Liver (tissue), 9 donors: ENCODE measurements around the gene DHRS9. TPM values are rescaled to one million over a fixed set of nuclear protein-coding genes. Genes with fewer than 3 reads are reported as not detected.

Experiments
- DNase-seq: peaks from one replicate; pipeline ENCODE4 v3.0.0-alpha.2; 2017; ENCODE audit warnings: low spot score
- H3K27ac ChIP-seq, 2 donors: one replicate each; pipeline ENCODE4 v1.7.0; 2013; ENCODE audit warnings: inconsistent platforms in 2 of 2, low read length in 2 of 2, control low read depth in 1 of 2, low read depth in 1 of 2, mild to moderate bottlenecking in 1 of 2
- H3K27me3 ChIP-seq, 4 donors: one replicate each; pipeline versions ENCODE4 v1.6.1 to v1.7.0; 2013; ENCODE audit warnings: low read length in 3 of 4, inconsistent platforms in 1 of 4, mild to moderate bottlenecking in 1 of 4, moderate library complexity in 1 of 4; ENCODE audit not compliant: control insufficient read depth in 4 of 4, insufficient read depth in 4 of 4
- H3K36me3 ChIP-seq, 4 donors: one replicate each; pipeline versions ENCODE4 v1.6.1 to v1.7.0; 2013; ENCODE audit warnings: low read length in 3 of 4, mild to moderate bottlenecking in 3 of 4, low read depth in 1 of 4, moderate library complexity in 1 of 4; ENCODE audit not compliant: control insufficient read depth in 4 of 4, insufficient read depth in 3 of 4
- H3K4me1 ChIP-seq, 4 donors: one replicate each; pipeline versions ENCODE4 v1.6.1 to v1.7.0; 2013; ENCODE audit warnings: low read length in 3 of 4, mild to moderate bottlenecking in 3 of 4, moderate library complexity in 1 of 4; ENCODE audit not compliant: control insufficient read depth in 4 of 4, insufficient read depth in 4 of 4
- H3K4me3 ChIP-seq, 3 donors: one replicate each; pipeline versions ENCODE4 v1.6.1 to v1.7.0; 2013; ENCODE audit warnings: low read length in 3 of 3, control low read depth in 1 of 3, low read depth in 1 of 3, mild to moderate bottlenecking in 1 of 3
- H3K9ac ChIP-seq, 2 donors: one replicate each; pipeline ENCODE4 v1.7.0; 2013; ENCODE audit warnings: low read length in 2 of 2, mild to moderate bottlenecking in 2 of 2, moderate library complexity in 2 of 2, control low read depth in 1 of 2, low read depth in 1 of 2
- H3K9me3 ChIP-seq, 4 donors: one replicate each; pipeline versions ENCODE4 v1.6.1 to v1.7.0; 2013; ENCODE audit warnings: low read length in 3 of 4; ENCODE audit not compliant: control insufficient read depth in 4 of 4
- CTCF ChIP-seq: fragments of 150-350 bp; IDR thresholded peaks from 2 replicates; pipeline ENCODE4 v1.5.1; 2017; ENCODE audit warnings: improper control_type of control experiment, low read depth, low read length; ENCODE audit not compliant: missing input control
- EGR1 ChIP-seq, 2 donors: IDR thresholded peaks; 2 replicates each; pipeline ENCODE4 v1.6.1; 2016 to 2018; ENCODE audit warnings: antibody characterized with exemption in 2 of 2, low read depth in 2 of 2
- FOXA1 ChIP-seq: IDR thresholded peaks from 2 replicates; pipeline ENCODE4 v1.6.1; 2016; ENCODE audit warnings: antibody characterized with exemption
- GABPA ChIP-seq, 2 donors: IDR thresholded peaks in 1 of 2; conservative IDR thresholded peaks in 1 of 2; 2 replicates each; pipeline ENCODE4 v1.6.1; 2016; ENCODE audit warnings: antibody characterized with exemption in 2 of 2, mild to moderate bottlenecking in 1 of 2, moderate library complexity in 1 of 2
- HNF4A ChIP-seq, 2 donors: conservative IDR thresholded peaks; 2 replicates each; pipeline ENCODE4 v1.6.1; 2016; ENCODE audit warnings: antibody characterized with exemption in 2 of 2, mild to moderate bottlenecking in 2 of 2
- HNF4G ChIP-seq: IDR thresholded peaks from 2 replicates; pipeline ENCODE4 v1.6.1; 2016; ENCODE audit warnings: antibody characterized with exemption
- JUND ChIP-seq, 2 donors: IDR thresholded peaks; 2 replicates each; pipeline ENCODE4 v1.6.1; 2016; ENCODE audit warnings: antibody characterized with exemption in 2 of 2
- MAX ChIP-seq: IDR thresholded peaks from 2 replicates; pipeline ENCODE4 v1.6.1; 2016; ENCODE audit warnings: antibody characterized with exemption
- RAD21 ChIP-seq, 2 donors: IDR thresholded peaks; 2 replicates each; pipeline ENCODE4 v1.6.1; 2016; ENCODE audit warnings: antibody characterized with exemption in 2 of 2, mild to moderate bottlenecking in 2 of 2
- RXRA ChIP-seq, 2 donors: IDR thresholded peaks; 2 replicates each; pipeline ENCODE4 v1.6.1; 2017 to 2018; ENCODE audit warnings: antibody characterized with exemption in 2 of 2, mild to moderate bottlenecking in 1 of 2
- SP1 ChIP-seq: IDR thresholded peaks from 2 replicates; pipeline ENCODE4 v1.6.1; 2018; ENCODE audit warnings: antibody characterized with exemption, mild to moderate bottlenecking
- TAF1 ChIP-seq: conservative IDR thresholded peaks from 2 replicates; pipeline ENCODE4 v1.6.1; 2016; ENCODE audit warnings: antibody characterized with exemption, mild to moderate bottlenecking
- YY1 ChIP-seq: IDR thresholded peaks from 2 replicates; pipeline ENCODE4 v1.6.1; 2016; ENCODE audit warnings: antibody characterized with exemption, mild to moderate bottlenecking
- WGBS: extraction: QIAGEN DNeasy Blood & Tissue Kit; methylation state at CpG from one replicate; pipeline ENCODE4 v1.1.7; 2013; 5-methylcytosine and 5-hydroxymethylcytosine counted together
- polyA plus RNA-seq, 2 donors: library from polyadenylated mRNA; stranded (reverse) in 1 of 2; unstranded in 1 of 2; fragments of 200-250 nt in 1 of 2; fragments of >200 nt in 1 of 2; fragmentation: Nextera tagmentation in 1 of 2; extraction: Ambion mirVana in 1 of 2; gene quantifications; one replicate each; pipeline versions ENCODE4 v1.2.1 to v1.2.3, GENCODE V29; 2013 to 2015
- total RNA-seq, 2 donors: library from RNA; depleted of rRNA; stranded (reverse); fragments of >200 nt; gene quantifications; one replicate each; pipeline ENCODE4 v1.2.3, GENCODE V29; 2014
- TF ChIP-seq, protein P1 (sequence below): IDR thresholded peaks from 2 replicates; pipeline ENCODE4 v1.6.1; 2016; ENCODE audit warnings: antibody characterized with exemption
- TF ChIP-seq, protein P2 (sequence below): IDR thresholded peaks from 2 replicates; pipeline ENCODE4 v1.6.1; 2016; ENCODE audit warnings: antibody characterized with exemption
- TF ChIP-seq, protein P3 (sequence below): IDR thresholded peaks from 2 replicates; pipeline ENCODE4 v1.6.1; 2016; ENCODE audit warnings: antibody characterized with exemption, mild to moderate bottlenecking
- donor health status: healthy.
- donor health status: healthy.
- donor health status: healthy.
- donor health status: healthy.
- donor health status: healthy.

Gene DHRS9
- total and polyA plus RNA-seq, 4 donors: 0.25 to 0.93 (median 0.63) TPM

DNA sequence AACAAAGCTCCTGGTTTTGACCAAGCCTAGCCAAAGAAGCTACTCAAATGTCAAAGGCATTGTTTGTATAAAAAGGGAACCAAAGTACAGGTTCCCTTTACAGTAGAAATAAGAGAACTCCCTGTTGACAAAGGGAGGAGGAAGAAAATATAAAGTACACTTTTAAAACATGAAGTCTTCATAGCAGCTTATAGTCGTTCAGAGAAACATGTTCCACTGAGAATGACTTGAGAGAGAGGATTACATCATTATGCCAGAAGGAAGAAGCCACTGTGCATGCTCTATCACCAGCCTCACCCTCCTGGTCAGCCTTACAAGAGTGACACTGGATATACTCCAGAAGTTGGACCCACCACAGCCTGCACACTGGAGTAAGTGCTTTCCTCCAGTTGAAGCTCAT, 2.5 kb upstream of the DHRS9 start (continued):
- TF ChIP-seq, protein P1, sequence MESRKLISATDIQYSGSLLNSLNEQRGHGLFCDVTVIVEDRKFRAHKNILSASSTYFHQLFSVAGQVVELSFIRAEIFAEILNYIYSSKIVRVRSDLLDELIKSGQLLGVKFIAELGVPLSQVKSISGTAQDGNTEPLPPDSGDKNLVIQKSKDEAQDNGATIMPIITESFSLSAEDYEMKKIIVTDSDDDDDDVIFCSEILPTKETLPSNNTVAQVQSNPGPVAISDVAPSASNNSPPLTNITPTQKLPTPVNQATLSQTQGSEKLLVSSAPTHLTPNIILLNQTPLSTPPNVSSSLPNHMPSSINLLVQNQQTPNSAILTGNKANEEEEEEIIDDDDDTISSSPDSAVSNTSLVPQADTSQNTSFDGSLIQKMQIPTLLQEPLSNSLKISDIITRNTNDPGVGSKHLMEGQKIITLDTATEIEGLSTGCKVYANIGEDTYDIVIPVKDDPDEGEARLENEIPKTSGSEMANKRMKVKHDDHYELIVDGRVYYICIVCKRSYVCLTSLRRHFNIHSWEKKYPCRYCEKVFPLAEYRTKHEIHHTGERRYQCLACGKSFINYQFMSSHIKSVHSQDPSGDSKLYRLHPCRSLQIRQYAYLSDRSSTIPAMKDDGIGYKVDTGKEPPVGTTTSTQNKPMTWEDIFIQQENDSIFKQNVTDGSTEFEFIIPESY: no peak
- TF ChIP-seq HNF4A (conservative IDR thresholded peaks at IDR 0.05): no peak
- no peak for TF ChIP-seq GABPA (IDR thresholded peaks at IDR 0.05 in 1 of 2, conservative IDR thresholded peaks at IDR 0.05 in 1 of 2)
- no peak for TF ChIP-seq HNF4G
- no peak for TF ChIP-seq RAD21 (IDR thresholded peaks at IDR 0.05)
- TF ChIP-seq, protein P2, sequence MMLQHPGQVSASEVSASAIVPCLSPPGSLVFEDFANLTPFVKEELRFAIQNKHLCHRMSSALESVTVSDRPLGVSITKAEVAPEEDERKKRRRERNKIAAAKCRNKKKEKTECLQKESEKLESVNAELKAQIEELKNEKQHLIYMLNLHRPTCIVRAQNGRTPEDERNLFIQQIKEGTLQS: no peak
- TF ChIP-seq TAF1: no peak
- no peak for TF ChIP-seq FOXA1
- TF ChIP-seq RXRA (IDR thresholded peaks at IDR 0.05): no peak
- no peak for TF ChIP-seq MAX

GRCh38 chr2:169069833-169070232, 470 bp downstream of the DHRS9 start:
- DNase-seq: no peak
- no peak for TF ChIP-seq MAX
- no peak for TF ChIP-seq JUND (IDR thresholded peaks at IDR 0.05)
- TF ChIP-seq SP1: no peak
- TF ChIP-seq GABPA (IDR thresholded peaks at IDR 0.05 in 1 of 2, conservative IDR thresholded peaks at IDR 0.05 in 1 of 2): no peak
- TF ChIP-seq, protein P3, sequence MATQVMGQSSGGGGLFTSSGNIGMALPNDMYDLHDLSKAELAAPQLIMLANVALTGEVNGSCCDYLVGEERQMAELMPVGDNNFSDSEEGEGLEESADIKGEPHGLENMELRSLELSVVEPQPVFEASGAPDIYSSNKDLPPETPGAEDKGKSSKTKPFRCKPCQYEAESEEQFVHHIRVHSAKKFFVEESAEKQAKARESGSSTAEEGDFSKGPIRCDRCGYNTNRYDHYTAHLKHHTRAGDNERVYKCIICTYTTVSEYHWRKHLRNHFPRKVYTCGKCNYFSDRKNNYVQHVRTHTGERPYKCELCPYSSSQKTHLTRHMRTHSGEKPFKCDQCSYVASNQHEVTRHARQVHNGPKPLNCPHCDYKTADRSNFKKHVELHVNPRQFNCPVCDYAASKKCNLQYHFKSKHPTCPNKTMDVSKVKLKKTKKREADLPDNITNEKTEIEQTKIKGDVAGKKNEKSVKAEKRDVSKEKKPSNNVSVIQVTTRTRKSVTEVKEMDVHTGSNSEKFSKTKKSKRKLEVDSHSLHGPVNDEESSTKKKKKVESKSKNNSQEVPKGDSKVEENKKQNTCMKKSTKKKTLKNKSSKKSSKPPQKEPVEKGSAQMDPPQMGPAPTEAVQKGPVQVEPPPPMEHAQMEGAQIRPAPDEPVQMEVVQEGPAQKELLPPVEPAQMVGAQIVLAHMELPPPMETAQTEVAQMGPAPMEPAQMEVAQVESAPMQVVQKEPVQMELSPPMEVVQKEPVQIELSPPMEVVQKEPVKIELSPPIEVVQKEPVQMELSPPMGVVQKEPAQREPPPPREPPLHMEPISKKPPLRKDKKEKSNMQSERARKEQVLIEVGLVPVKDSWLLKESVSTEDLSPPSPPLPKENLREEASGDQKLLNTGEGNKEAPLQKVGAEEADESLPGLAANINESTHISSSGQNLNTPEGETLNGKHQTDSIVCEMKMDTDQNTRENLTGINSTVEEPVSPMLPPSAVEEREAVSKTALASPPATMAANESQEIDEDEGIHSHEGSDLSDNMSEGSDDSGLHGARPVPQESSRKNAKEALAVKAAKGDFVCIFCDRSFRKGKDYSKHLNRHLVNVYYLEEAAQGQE: no peak
- no peak for TF ChIP-seq EGR1 (IDR thresholded peaks at IDR 0.05; ENCODE audit: low read depth in 2 of 2)
- no peak for TF ChIP-seq CTCF
- TF ChIP-seq RXRA (IDR thresholded peaks at IDR 0.05): no peak
- TF ChIP-seq YY1: no peak
- Histone ChIP-seq H3K36me3 (no peaks in the 10 kb centered on the region), H3K27ac (no peak overlapping the region), H3K9me3 (no peaks in the 10 kb centered on the region), H3K9ac (no peak overlapping the region), H3K4me1 (peaks cover 5 to 51% (median 17%) of the 10 kb centered on the region in 4 donors), H3K27me3 (no peaks in the 10 kb centered on the region), H3K4me3 (no peak overlapping the region)
- WGBS: 95% methylated on average over 2 of the region's 2 CpGs
